Right lung (tissue), 10 donors: ENCODE data around the gene ZBED4. TPM values are rescaled to one million over a fixed set of nuclear protein-coding genes. Genes with fewer than 3 reads are reported as not detected.
"Not testable (repeated sequence)": the region's sequence is repeated elsewhere in the genome, so short reads cannot be mapped to it uniquely, and the experiment has no call there.

Experiments used
- DNase-seq, 2 donors: peaks; one replicate each; pipeline ENCODE4 v3.0.0-alpha.2; 2013
- long read RNA-seq, 8 donors: transcript quantifications; one replicate each; lab custom pipeline, GENCODE V29; 2026
- polyA plus RNA-seq, 5 donors: library from polyadenylated mRNA; unstranded; fragments of 120-200 nt; gene quantifications; one replicate each; pipeline versions ENCODE4 v1.2.1 to v1.2.3, GENCODE V29; 2013; ENCODE audit warnings: inconsistent platforms in 1 of 5, low replicate concordance in 1 of 5; ENCODE audit not compliant: insufficient read length in 5 of 5, insufficient read depth in 1 of 5

ZBED4 gene, protein sequence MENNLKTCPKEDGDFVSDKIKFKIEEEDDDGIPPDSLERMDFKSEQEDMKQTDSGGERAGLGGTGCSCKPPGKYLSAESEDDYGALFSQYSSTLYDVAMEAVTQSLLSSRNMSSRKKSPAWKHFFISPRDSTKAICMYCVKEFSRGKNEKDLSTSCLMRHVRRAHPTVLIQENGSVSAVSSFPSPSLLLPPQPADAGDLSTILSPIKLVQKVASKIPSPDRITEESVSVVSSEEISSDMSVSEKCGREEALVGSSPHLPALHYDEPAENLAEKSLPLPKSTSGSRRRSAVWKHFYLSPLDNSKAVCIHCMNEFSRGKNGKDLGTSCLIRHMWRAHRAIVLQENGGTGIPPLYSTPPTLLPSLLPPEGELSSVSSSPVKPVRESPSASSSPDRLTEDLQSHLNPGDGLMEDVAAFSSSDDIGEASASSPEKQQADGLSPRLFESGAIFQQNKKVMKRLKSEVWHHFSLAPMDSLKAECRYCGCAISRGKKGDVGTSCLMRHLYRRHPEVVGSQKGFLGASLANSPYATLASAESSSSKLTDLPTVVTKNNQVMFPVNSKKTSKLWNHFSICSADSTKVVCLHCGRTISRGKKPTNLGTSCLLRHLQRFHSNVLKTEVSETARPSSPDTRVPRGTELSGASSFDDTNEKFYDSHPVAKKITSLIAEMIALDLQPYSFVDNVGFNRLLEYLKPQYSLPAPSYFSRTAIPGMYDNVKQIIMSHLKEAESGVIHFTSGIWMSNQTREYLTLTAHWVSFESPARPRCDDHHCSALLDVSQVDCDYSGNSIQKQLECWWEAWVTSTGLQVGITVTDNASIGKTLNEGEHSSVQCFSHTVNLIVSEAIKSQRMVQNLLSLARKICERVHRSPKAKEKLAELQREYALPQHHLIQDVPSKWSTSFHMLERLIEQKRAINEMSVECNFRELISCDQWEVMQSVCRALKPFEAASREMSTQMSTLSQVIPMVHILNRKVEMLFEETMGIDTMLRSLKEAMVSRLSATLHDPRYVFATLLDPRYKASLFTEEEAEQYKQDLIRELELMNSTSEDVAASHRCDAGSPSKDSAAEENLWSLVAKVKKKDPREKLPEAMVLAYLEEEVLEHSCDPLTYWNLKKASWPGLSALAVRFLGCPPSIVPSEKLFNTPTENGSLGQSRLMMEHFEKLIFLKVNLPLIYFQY
- polyA plus RNA-seq: 10 to 100 TPM; 13.1 to 16.5 (median 16.4) TPM
- long read RNA-seq, donor 1, full-length matches to known transcripts: 9 of 9 reads
- long read RNA-seq, donor 1, partial matches to known transcripts: 0 of 9 reads
- long read RNA-seq, donor 1, other reads (novel, unspliced or antisense): 0 of 9 reads
- long read RNA-seq, donor 2, full-length matches to known transcripts: 6 of 6 reads
- long read RNA-seq, donor 2, partial matches to known transcripts: 0 of 6 reads
- long read RNA-seq, donor 2, other reads (novel, unspliced or antisense): 0 of 6 reads
- long read RNA-seq, donor 3, full-length matches to known transcripts: 3 of 8 reads
- long read RNA-seq, donor 3, partial matches to known transcripts: 0 of 8 reads
- long read RNA-seq, donor 3, other reads (novel, unspliced or antisense): 5 of 8 reads
- long read RNA-seq, donor 4, full-length matches to known transcripts: 3 of 3 reads
- long read RNA-seq, donor 4, partial matches to known transcripts: 0 of 3 reads
- long read RNA-seq, donor 4, other reads (novel, unspliced or antisense): 0 of 3 reads
- long read RNA-seq, donor 5, full-length matches to known transcripts: 13 of 26 reads
- long read RNA-seq, donor 5, partial matches to known transcripts: 6 of 26 reads
- long read RNA-seq, donor 5, other reads (novel, unspliced or antisense): 7 of 26 reads
- long read RNA-seq, donor 6, full-length matches to known transcripts: 10 of 15 reads
- long read RNA-seq, donor 6, partial matches to known transcripts: 0 of 15 reads
- long read RNA-seq, donor 6, other reads (novel, unspliced or antisense): 5 of 15 reads
- long read RNA-seq, donor 7, full-length matches to known transcripts: 5 of 5 reads
- long read RNA-seq, donor 7, partial matches to known transcripts: 0 of 5 reads
- long read RNA-seq, donor 7, other reads (novel, unspliced or antisense): 0 of 5 reads
- long read RNA-seq, donor 8, full-length matches to known transcripts: 4 of 4 reads
- long read RNA-seq, donor 8, partial matches to known transcripts: 0 of 4 reads
- long read RNA-seq, donor 8, other reads (novel, unspliced or antisense): 0 of 4 reads

DNA sequence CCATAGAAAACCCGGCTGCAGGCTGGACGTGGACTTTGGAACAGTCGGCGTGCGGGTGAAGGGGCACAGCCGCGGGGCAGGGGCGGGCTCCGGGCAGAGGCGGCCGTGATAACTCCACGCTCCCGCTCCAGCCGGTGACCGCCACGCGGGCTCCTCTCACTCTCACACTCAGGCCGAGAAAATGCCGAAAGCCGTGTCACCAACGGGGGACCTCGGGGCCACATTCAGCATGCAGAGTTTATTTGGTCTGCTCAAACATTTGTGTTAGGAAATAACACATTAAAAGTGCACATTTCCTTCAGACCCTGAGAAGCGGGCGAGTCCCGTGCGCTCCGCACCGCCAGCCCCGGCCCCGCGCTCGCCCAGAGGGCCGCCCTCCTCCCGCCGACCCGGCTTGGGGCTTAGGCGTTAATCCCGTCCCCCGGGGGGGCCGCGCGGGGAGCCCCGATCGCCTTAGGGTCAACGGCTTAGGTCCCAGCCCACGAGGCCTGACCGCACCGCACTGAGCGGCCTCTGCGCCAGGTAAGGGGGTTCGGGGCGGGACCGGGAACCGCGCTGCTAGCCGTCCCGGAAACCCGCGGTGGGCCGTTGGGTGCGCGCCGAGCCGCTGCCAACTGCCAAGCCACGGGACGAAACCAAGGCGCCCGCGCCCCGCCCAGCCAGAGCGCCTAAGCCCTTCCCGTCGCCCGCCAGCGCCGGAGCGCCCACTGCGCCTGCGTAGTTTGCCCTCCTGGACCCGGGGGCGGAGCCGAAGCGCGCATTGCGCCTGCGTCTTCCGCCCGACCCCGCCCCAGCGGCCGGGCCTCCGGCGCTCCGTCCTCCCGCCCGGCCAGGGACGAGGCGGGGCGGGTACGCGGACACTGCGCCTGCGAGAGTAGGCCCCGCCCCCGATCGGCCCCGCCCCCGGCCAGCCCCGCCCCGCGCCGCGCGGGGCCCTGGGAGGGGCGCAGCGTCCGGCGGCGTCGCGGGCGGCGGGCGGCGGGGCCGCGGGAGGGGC, at the start of gene ZBED4:
TSS of gene ZBED4 (plus strand) at position 947 of the 997 bp plus-strand sequence. CDS start 29,819 bp downstream, outside the sequence.
- DNase-seq: peak; percentile 99

DNA sequence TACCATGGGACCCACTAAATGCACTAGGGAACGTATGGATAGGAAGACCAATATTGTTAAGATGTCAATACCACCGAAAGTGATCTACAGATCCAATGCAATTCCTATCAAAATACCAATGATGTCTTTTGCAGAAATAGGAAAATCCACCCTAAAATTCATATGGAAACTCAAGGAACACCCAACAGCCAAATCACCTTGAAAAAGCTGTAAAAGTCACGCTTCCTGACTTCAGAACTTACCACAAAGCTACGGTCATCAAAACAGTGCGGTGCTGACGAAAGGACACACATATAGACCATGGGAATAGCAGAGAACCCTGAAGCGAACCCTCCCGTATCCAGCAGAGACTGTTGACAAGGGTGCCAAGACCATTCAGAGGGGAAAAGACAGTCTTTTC, 46.5 kb upstream of the ZBED4 start:
- DNase-seq: no peak

GRCh38 chr22:49807780-49808708, 45.6 kb upstream of the ZBED4 start:
- no peak for DNase-seq

- DNase-seq: no peak
These were observed 43.2 kb upstream of the ZBED4 start for GRCh38 chr22:49810363-49811019.

GRCh38 chr22:49811020-49811791, 42.4 kb upstream of the ZBED4 start:
- no peak for DNase-seq

- no peak for DNase-seq
These were observed 40.8 kb upstream of the ZBED4 start for GRCh38 chr22:49812838-49813237.

- DNase-seq: no peak
These were observed 39.4 kb upstream of the ZBED4 start for GRCh38 chr22:49814164-49814686.

GRCh38 chr22:49814856-49815255, 38.8 kb upstream of the ZBED4 start:
- DNase-seq: no peak

- DNase-seq: no peak
These were observed 38.0 kb upstream of the ZBED4 start for GRCh38 chr22:49815641-49816091.

DNA sequence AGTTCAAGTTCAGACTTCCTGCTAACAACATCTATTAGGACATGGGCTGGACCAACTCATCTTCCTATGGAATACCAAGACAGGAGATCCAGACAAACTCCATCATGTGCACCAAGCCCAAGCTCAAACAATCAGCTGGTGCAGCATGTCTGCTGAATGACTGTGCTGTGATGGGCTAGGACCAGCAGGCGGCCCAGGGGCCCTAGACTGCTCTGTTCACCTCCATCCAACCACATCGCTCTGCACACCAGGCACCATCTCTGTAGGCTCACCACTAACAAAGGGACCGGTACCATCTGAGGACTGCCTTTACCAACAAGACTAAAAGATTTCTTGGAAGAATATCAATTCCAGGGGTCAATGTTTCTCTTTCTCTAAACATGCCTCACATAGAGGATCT, 36.3 kb upstream of the ZBED4 start:
- DNase-seq: no peak

DNA sequence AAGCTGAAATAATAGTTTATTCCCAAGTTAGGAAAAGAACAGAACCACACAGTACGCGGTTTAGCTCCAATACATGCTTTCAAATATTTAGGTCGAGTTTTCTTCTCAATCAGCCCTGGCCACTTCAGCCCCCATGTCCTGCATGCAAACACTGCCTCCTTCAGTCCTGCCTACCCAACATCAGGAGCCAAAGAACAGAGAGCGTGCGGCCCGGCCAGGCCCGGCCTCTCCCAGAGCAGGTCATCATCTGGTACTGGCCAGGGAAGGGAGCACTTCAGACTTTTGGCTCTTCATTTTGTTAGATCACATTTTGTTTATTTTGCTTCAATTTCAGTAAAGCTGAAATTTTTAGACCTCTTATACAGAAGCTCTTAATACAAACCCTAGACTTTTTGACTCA, 32.7 kb upstream of the ZBED4 start:
- DNase-seq: no peak

GRCh38 chr22:49821741-49822140, 31.9 kb upstream of the ZBED4 start:
- DNase-seq: not testable (repeated sequence)

DNA sequence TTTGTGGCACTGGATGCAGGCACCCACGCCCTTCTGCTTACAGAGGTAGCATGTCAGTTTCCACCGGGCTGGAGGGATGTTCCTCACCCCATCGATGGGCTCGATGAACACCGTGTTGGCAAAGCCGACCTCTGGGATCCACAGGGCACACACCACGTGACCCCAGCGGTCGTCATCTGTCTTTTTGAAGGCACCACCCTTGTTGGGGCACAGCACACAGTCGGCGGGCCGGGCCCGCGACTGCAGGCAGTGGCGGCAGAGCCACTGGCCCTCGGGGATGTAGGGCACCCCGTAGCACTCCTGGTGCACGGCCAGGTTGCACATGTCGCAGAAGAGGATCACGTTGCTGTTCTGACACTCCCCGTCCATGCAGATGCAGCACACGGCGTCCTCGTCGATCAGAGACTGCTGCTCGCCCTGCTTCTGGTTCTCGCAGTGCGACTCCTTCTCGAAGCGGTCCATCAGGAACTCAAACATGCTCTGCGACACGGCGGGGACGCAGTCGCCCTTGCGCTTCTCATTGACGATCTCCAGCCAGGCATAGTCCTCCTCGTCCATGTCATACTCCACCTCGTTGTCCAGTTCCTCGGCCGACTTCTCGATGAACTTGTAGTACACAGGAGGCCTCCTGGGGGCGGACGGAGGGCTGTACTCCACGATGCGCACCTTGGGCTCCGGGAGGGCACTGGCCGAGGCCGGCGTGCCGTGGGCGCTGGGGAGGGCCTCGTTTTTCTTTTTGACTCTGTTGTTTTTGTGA, 30.2 kb upstream of the ZBED4 start:
- no peak for DNase-seq

DNA sequence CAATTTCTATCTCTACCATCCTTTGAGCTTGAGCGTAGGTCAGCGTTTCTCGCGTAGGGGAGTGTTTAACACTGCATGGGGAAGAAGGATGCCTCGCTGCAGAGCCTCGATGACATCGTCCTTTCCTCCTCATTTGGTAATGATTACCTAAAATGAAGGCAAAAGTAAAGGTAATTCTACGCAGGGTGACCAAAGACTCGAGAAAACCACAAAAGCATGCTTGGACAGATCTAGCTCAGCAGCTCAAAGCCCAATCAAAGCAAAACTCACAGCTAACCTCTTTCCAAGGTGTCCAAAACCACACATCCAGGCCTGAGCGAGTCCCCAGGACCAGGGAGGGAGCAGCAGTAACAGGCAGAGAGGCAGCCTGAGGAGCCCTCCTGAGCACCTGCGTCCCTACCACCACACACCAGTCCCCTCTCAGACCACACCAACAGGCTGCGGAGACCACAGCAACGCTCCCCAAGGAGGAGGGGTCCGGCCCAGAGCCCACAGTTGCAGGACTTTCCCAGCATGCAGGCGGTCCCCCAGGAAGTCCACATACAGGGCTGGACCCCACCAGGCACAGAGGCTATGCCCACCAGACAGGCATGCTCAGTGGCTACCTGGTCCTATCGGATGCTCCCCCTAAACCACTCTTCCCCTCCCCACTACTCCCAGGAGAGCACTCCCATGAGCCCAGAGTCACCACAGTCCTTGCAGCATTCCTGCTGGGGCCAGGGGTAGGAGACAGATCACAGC, 29.3 kb upstream of the ZBED4 start:
- no peak for DNase-seq
